Hepatocyte (in vitro differentiated cells): ENCODE measurements around the gene CSHL1. TPM values are rescaled to one million over a fixed set of nuclear protein-coding genes. Genes with fewer than 3 reads are reported as not detected.

Experiments
- DNase-seq: peaks from one replicate; pipeline ENCODE4 v3.0.0-alpha.2; 2016; ENCODE audit warnings: low spot score
- H2AFZ ChIP-seq: fragments of 200-600 bp; sonication (generic); 2 replicates; pipeline ENCODE4 v1.6.0; 2016; ENCODE audit warnings: antibody characterized with exemption, mild to moderate bottlenecking
- H3K27ac ChIP-seq: fragments of 200-600 bp; sonication (generic); 2 replicates; pipeline ENCODE4 v1.5.1; 2016; ENCODE audit warnings: mild to moderate bottlenecking
- H3K27me3 ChIP-seq: fragments of 200-600 bp; sonication (generic); 2 replicates; pipeline ENCODE4 v1.6.1; 2016
- H3K36me3 ChIP-seq: fragments of 200-600 bp; sonication (generic); replicated peaks from 2 replicates; pipeline ENCODE4 v1.5.1; 2016; ENCODE audit warnings: low read depth; ENCODE audit not compliant: insufficient read depth
- H3K4me1 ChIP-seq: fragments of 200-600 bp; sonication (generic); 2 replicates; pipeline ENCODE4 v1.5.1; 2016; ENCODE audit warnings: mild to moderate bottlenecking, moderate library complexity; ENCODE audit not compliant: insufficient read depth
- H3K4me2 ChIP-seq: fragments of 200-600 bp; sonication (generic); 2 replicates; pipeline ENCODE4 v1.6.0; 2016
- H3K4me3 ChIP-seq: fragments of 200-600 bp; sonication (generic); 2 replicates; pipeline ENCODE4 v1.5.1; 2016; ENCODE audit warnings: mild to moderate bottlenecking
- H3K79me2 ChIP-seq: fragments of 200-600 bp; sonication (generic); 2 replicates; pipeline ENCODE4 v1.6.0; 2017; ENCODE audit warnings: mild to moderate bottlenecking
- H3K9me2 ChIP-seq: fragments of 200-600 bp; sonication (generic); replicated peaks from 2 replicates; pipeline ENCODE4 v1.6.0; 2017; ENCODE audit warnings: mild to moderate bottlenecking; ENCODE audit not compliant: insufficient read depth
- H3K9me3 ChIP-seq: fragments of 200-600 bp; sonication (generic); 2 replicates; pipeline ENCODE4 v1.5.1; 2016; ENCODE audit warnings: low read depth, mild to moderate bottlenecking
- H4K20me1 ChIP-seq: fragments of 200-600 bp; sonication (generic); 2 replicates; pipeline ENCODE4 v1.6.0; 2016; ENCODE audit warnings: mild to moderate bottlenecking; ENCODE audit not compliant: insufficient read depth, poor library complexity, severe bottlenecking
- CTCF ChIP-seq: fragments of 200-600 bp; sonication (generic); IDR thresholded peaks from 2 replicates; pipeline ENCODE4 v1.5.1; 2016; ENCODE audit warnings: antibody characterized with exemption, mild to moderate bottlenecking; ENCODE audit not compliant: poor library complexity
- EZH2 ChIP-seq: fragments of 200-600 bp; sonication (generic); IDR thresholded peaks from 2 replicates; pipeline ENCODE4 v1.6.1; 2016; ENCODE audit warnings: antibody characterized with exemption, mild to moderate bottlenecking, borderline replicate concordance
- EZH2phosphoT487 ChIP-seq: fragments of 200-600 bp; sonication (generic); IDR thresholded peaks from one replicate; pipeline ENCODE4 v1.6.1; 2018; ENCODE audit warnings: antibody characterized with exemption, mild to moderate bottlenecking, low read depth, moderate library complexity; ENCODE audit not compliant: unreplicated experiment, severe bottlenecking
- WGBS: methylation state at CpG from one replicate; pipeline ENCODE4 v1.1.6; 2016; ENCODE audit warnings: low lambda C conversion rate; ENCODE audit errors: missing lambda C conversion rate; 5-methylcytosine and 5-hydroxymethylcytosine counted together
- polyA plus RNA-seq: library from polyadenylated mRNA; unstranded; fragments of >200 nt; fragmentation: Nextera tagmentation; extraction: Ambion mirVana; gene quantifications from 2 replicates; pipeline ENCODE4 v1.2.1, GENCODE V29; 2016
- total RNA-seq: library from RNA; depleted of rRNA; stranded (reverse); fragments of >200 nt; gene quantifications from 2 replicates; pipeline ENCODE4 v1.2.3, GENCODE V29; 2014

The CSHL1 gene
- total and polyA plus RNA-seq, 2 experiments from 2014 or later = not detected

GRCh38 chr17:63929860-63930766 lies 19.1 kb upstream of the CSHL1 start:
- 92% methylated on average over 24 of the region's 24 CpGs for WGBS
- Histone ChIP-seq H3K36me3 (no peaks in the 10 kb centered on the region), H2AFZ (no peak overlapping the region), H3K79me2 (no peaks in the 10 kb centered on the region), H3K9me3 (no peaks in the 10 kb centered on the region), H3K4me2 (no peak overlapping the region), H3K4me1 (no peaks in the 10 kb centered on the region), H3K27me3 (no peaks in the 10 kb centered on the region), H3K27ac (no peak overlapping the region), H3K9me2 (no peaks in the 10 kb centered on the region), H4K20me1 (no peaks in the 10 kb centered on the region), H3K4me3 (no peak overlapping the region)
- no peak for TF ChIP-seq EZH2phosphoT487
- TF ChIP-seq EZH2 = no peak
- no peak for TF ChIP-seq CTCF
- no peak for DNase-seq

GRCh38 chr17:63928966-63929695 lies 18.1 kb upstream of the CSHL1 start:
- H3K4me1 ChIP-seq = no peaks in the 10 kb centered on the region
- no peak overlapping the region for H3K4me3 ChIP-seq
- no peaks in the 10 kb centered on the region for H4K20me1 ChIP-seq
- no peaks in the 10 kb centered on the region for H3K36me3 ChIP-seq
- DNase-seq = no peak
- no peak overlapping the region for H2AFZ ChIP-seq
- no peaks in the 10 kb centered on the region for H3K9me3 ChIP-seq
- no peaks in the 10 kb centered on the region for H3K79me2 ChIP-seq
- 95% methylated on average over 10 of the region's 10 CpGs for WGBS
- H3K4me2 ChIP-seq = no peak overlapping the region
- H3K27me3 ChIP-seq = no peaks in the 10 kb centered on the region
- TF ChIP-seq EZH2phosphoT487 (no peak), CTCF (no peak), EZH2 (no peak)
- no peak overlapping the region for H3K27ac ChIP-seq
- no peaks in the 10 kb centered on the region for H3K9me2 ChIP-seq

- no peak for TF ChIP-seq EZH2
- no peak for TF ChIP-seq CTCF
- TF ChIP-seq EZH2phosphoT487 = no peak
- Histone ChIP-seq H3K27me3 (no peaks in the 10 kb centered on the region), H2AFZ (no peak overlapping the region), H3K79me2 (no peaks in the 10 kb centered on the region), H3K27ac (no peak overlapping the region), H3K9me2 (no peaks in the 10 kb centered on the region), H3K4me3 (no peak overlapping the region), H3K4me1 (no peaks in the 10 kb centered on the region), H3K36me3 (no peaks in the 10 kb centered on the region), H3K4me2 (no peak overlapping the region), H3K9me3 (no peaks in the 10 kb centered on the region), H4K20me1 (no peaks in the 10 kb centered on the region)
- DNase-seq = no peak
- 84% methylated on average over 10 of the region's 10 CpGs for WGBS
Observed at GRCh38 chr17:63928172-63928666, 17.2 kb upstream of the CSHL1 start.
